Measurements from ENCODE around the gene RTN4RL1. TPM values are rescaled to one million over a fixed set of nuclear protein-coding genes. Genes with fewer than 3 reads are reported as not detected.

RTN4RL1 gene
- total and polyA plus RNA-seq, 2 of the 4 experiments (the other 2 are of a cell fraction): under 0.01 to 0.03 TPM

GRCh38 chr17:1945621-1946020, 79.5 kb downstream of the RTN4RL1 start:
- in situ Hi-C loops (cut with MboI; ENCODE audit: low sequenced_read_pairs) (no loop called here), dilution Hi-C loops (cut with HindIII; ENCODE audit: low sequenced_read_pairs, unreplicated experiment) (no loop called here), intact Hi-C loops (cut with micrococcal nuclease) (no loop called here)
- DNase-seq (no peak), ATAC-seq (ENCODE audit: low read depth) (no peak)
- Histone ChIP-seq H3K36me3 (ENCODE audit: control insufficient read depth, insufficient read depth, low read length) (no peaks in the 10 kb centered on the region), H3K9me3 (ENCODE audit: control insufficient read depth, insufficient read depth, low read length) (no peaks in the 10 kb centered on the region), H2AK9ac (replicated peaks; ENCODE audit: low read depth, low read length, poor library complexity) (no peak overlapping the region), H2BK20ac (ENCODE audit: low read depth, low read length) (no peak overlapping the region), H4K8ac (ENCODE audit: low read depth in 2 of 2, low read length in 2 of 2) (no peak overlapping the region), H3K27me3 (ENCODE audit: control insufficient read depth, insufficient read depth, low read length) (peaks cover 38% of the 10 kb centered on the region), H2BK120ac (ENCODE audit: low read depth, low read length) (no peak overlapping the region), H3K9ac (ENCODE audit: low read depth, low read length) (no peak overlapping the region), H3K9me1 (ENCODE audit: insufficient read depth, low read length) (0 out of 2 replicates have a peak, but pooled peaks cover 4% of the 10 kb centered on the region), H2BK5ac (ENCODE audit: low read depth, low read length, poor library complexity, severe bottlenecking) (no peak overlapping the region), H3K56ac (ENCODE audit: extremely low read depth, insufficient read depth, low read length) (no peak overlapping the region), H4K20me1 (ENCODE audit: insufficient read depth, low read length) (no peaks in the 10 kb centered on the region), H4K5ac (ENCODE audit: low read depth, low read length) (no peak overlapping the region), H3K4ac (ENCODE audit: low read depth, low read length) (no peak overlapping the region), H3K23ac (ENCODE audit: low read depth, low read length) (no peak overlapping the region), H3K14ac (replicated peaks; ENCODE audit: low read depth, low read length) (no peak overlapping the region), H3K4me1 (ENCODE audit: control insufficient read depth, insufficient read depth, low read length) (no peaks in the 10 kb centered on the region), H3K27ac (ENCODE audit: insufficient read depth, low read length) (no peak overlapping the region), H3K4me3 (ENCODE audit: insufficient read depth, low read depth, low read length) (no peak overlapping the region), H2BK15ac (ENCODE audit: low read depth, low read length) (no peak overlapping the region), H3K18ac (ENCODE audit: low read depth, low read length) (no peak overlapping the region), H3K79me1 (ENCODE audit: low read depth in 1 of 2, low read length in 2 of 2) (no peaks in the 10 kb centered on the region), H2AFZ (replicated peaks; ENCODE audit: low read length, poor library complexity) (no peak overlapping the region), H2AK5ac (ENCODE audit: low read depth, low read length) (no peak overlapping the region), H3K4me2 (ENCODE audit: low read depth, low read length) (no peak overlapping the region), H4K91ac (ENCODE audit: insufficient read depth, low read depth, low read length) (no peak overlapping the region)
- no peak for TF ChIP-seq NFE2L2 (IDR thresholded peaks at IDR 0.05; ENCODE audit: low read depth, low read length)
- TF ChIP-seq CEBPB (IDR thresholded peaks at IDR 0.05; ENCODE audit: low read depth, low read length): no peak
- no peak for TF ChIP-seq CTCF (conservative IDR thresholded peaks at IDR 0.05; ENCODE audit: low read depth, low read length)
- no peak for TF ChIP-seq MAFK (IDR thresholded peaks at IDR 0.05; ENCODE audit: low read depth, low read length)
- no peak for TF ChIP-seq RFX5 (IDR thresholded peaks at IDR 0.05; ENCODE audit: low read depth, low read length)
- no peak for TF ChIP-seq USF2 (IDR thresholded peaks at IDR 0.05; ENCODE audit: low read depth, low read length)
- no peak for TF ChIP-seq BHLHE40 (IDR thresholded peaks at IDR 0.05; ENCODE audit: low read depth, low read length)
- TF ChIP-seq CHD1 (IDR thresholded peaks at IDR 0.05; ENCODE audit: low read depth, low read length): no peak
- TF ChIP-seq MXI1 (IDR thresholded peaks at IDR 0.05; ENCODE audit: borderline replicate concordance, low read depth, low read length): no peak
- BruUV-seq (replicated peaks): no TSS peak
- CTCF ChIA-PET: no interaction called here
- POLR2A ChIA-PET (ENCODE audit: unreplicated experiment): no interaction called here
- 73% methylated on average over 2 of the region's 12 CpGs; no CpG with 5 or more reads in 1 of the 2 experiments for WGBS, 2 experiments (ENCODE audit: extremely low coverage in 2 of 2, insufficient read length in 1 of 2)
